Activated T-helper 1 cell treated with anti-CD3 and anti-CD28 coated beads, Interleukin-12 subunit alpha, Interleukin-12 subunit beta, Interleukin-2, Interleukin-4 antibody, amounts not matched to agents 30 ng/mL and 10 ng/mL and 1 ng/mL, durations not matched to agents 14 hours and 24 hours and 36 hours (primary cell): ENCODE results near the gene HYAL2. TPM values are rescaled to one million over a fixed set of nuclear protein-coding genes. Genes with fewer than 3 reads are reported as not detected.

Experiments
- DNase-seq: peaks from one replicate; pipeline ENCODE4 v3.0.0; 2021; ENCODE audit warnings: low spot score
- H3K27ac Mint-ChIP-seq: one replicate; pipeline ENCODE4 v1.8.0; 2021; ENCODE audit warnings: mild to moderate bottlenecking, mixed read lengths
- H3K27me3 Mint-ChIP-seq: one replicate; pipeline ENCODE4 v1.8.0; 2022; ENCODE audit warnings: mild to moderate bottlenecking, moderate library complexity, mixed read lengths; ENCODE audit not compliant: insufficient read depth
- H3K36me3 Mint-ChIP-seq: one replicate; pipeline ENCODE4 v1.8.0; 2021; ENCODE audit warnings: low read depth, mixed read lengths
- H3K4me1 Mint-ChIP-seq: one replicate; pipeline ENCODE4 v1.8.0; 2021; ENCODE audit warnings: low read depth, mixed read lengths
- H3K4me3 Mint-ChIP-seq: one replicate; pipeline ENCODE4 v1.8.0; 2021; ENCODE audit warnings: mild to moderate bottlenecking, moderate library complexity, mixed read lengths
- H3K9me3 Mint-ChIP-seq: one replicate; pipeline ENCODE4 v1.8.0; 2021; ENCODE audit warnings: mixed read lengths
- intact Hi-C: fragments of 100-400 bp; cut with micrococcal nuclease; formaldehyde crosslinking; loops from one replicate; pipeline ENCODE4 v1.15.1; 2024
- total RNA-seq: library from RNA; stranded (reverse); gene quantifications from 2 replicates; pipeline ENCODE4 v1.2.3, GENCODE V29; 2022

Gene HYAL2
- total RNA-seq, 1 donor from 2014 or later: 15.5 TPM

GRCh38 chr3:50296721-50297383, 25.7 kb downstream of the HYAL2 start:
- peaks cover 23% of the 10 kb centered on the region for H3K4me1 Mint-ChIP-seq
- no peak for DNase-seq
- intact Hi-C loops: loop anchor here (5.0 kb wide), 1 partner anchor 625 kb away; the partner anchor contains the start of gene APEH
- H3K9me3 Mint-ChIP-seq: no peaks in the 10 kb centered on the region
- no peak overlapping the region for H3K27ac Mint-ChIP-seq
- H3K4me3 Mint-ChIP-seq: peak overlapping the region; percentile 53
- H3K27me3 Mint-ChIP-seq: no peaks in the 10 kb centered on the region
- no peaks in the 10 kb centered on the region for H3K36me3 Mint-ChIP-seq

- Mint-ChIP-seq H3K4me3 (no peak overlapping the region), H3K4me1 (peaks cover 29% of the 10 kb centered on the region), H3K27me3 (no peaks in the 10 kb centered on the region), H3K36me3 (peaks cover 4% of the 10 kb centered on the region), H3K27ac (peak overlapping the region; percentile 5), H3K9me3 (no peaks in the 10 kb centered on the region)
- intact Hi-C loops: loop anchor here (5.0 kb wide), 1 partner anchor 623 kb away; the partner anchor contains the start of gene APEH
- DNase-seq: no peak
Measured at GRCh38 chr3:50295553-50296431, 26.8 kb downstream of the HYAL2 start.

GRCh38 chr3:50294492-50295403, 27.8 kb downstream of the HYAL2 start:
- Mint-ChIP-seq H3K9me3 (no peaks in the 10 kb centered on the region), H3K36me3 (peaks cover 8% of the 10 kb centered on the region), H3K27ac (no peak overlapping the region), H3K27me3 (no peaks in the 10 kb centered on the region), H3K4me1 (peaks cover 20% of the 10 kb centered on the region), H3K4me3 (no peak overlapping the region)
- no peak for DNase-seq
- intact Hi-C loops: loop anchor here (5.0 kb wide), 1 partner anchor 622 kb away; the partner anchor contains the start of gene APEH

- Mint-ChIP-seq H3K27me3 (no peaks in the 10 kb centered on the region), H3K27ac (no peak overlapping the region), H3K4me3 (no peak overlapping the region), H3K36me3 (peaks cover 8% of the 10 kb centered on the region), H3K4me1 (peaks cover 19% of the 10 kb centered on the region), H3K9me3 (no peaks in the 10 kb centered on the region)
- intact Hi-C loops: no loop called here
- DNase-seq: no peak
Measured at GRCh38 chr3:50294089-50294488, 28.5 kb downstream of the HYAL2 start.

- peaks cover 18% of the 10 kb centered on the region for H3K4me1 Mint-ChIP-seq
- no peaks in the 10 kb centered on the region for H3K9me3 Mint-ChIP-seq
- H3K4me3 Mint-ChIP-seq: peak overlapping the region; percentile 96
- H3K27ac Mint-ChIP-seq: peak overlapping the region; percentile 83
- intact Hi-C loops: loop anchor here (2.0 kb wide), 2 partner anchors 32 to 822 kb away; partner anchors contain the start of gene DAG1
- H3K27me3 Mint-ChIP-seq: no peaks in the 10 kb centered on the region
- H3K36me3 Mint-ChIP-seq: peaks cover 13% of the 10 kb centered on the region
- no peak for DNase-seq
Measured at GRCh38 chr3:50293079-50293801, 29.3 kb downstream of the HYAL2 start.

- H3K27ac Mint-ChIP-seq: peak within 1 kb of the TSS; percentile 83
- peak; percentile 95 for DNase-seq
- no peaks in the 10 kb centered on the region for H3K9me3 Mint-ChIP-seq
- H3K4me1 Mint-ChIP-seq: peaks cover 14% of the 10 kb centered on the region
- peak within 1 kb of the TSS; percentile 96 for H3K4me3 Mint-ChIP-seq
- intact Hi-C loops: loop anchor here (1.0 to 2.0 kb wide), 11 partner anchors 29 to 822 kb away; partner anchors contain the start of genes DAG1, HEMK1, MON1A and TMEM115
- H3K27me3 Mint-ChIP-seq: no peaks in the 10 kb centered on the region
- peaks cover 14% of the 10 kb centered on the region for H3K36me3 Mint-ChIP-seq
Measured at GRCh38 chr3:50292159-50293078, 30.1 kb downstream of the HYAL2 start, which contains the start of gene IFRD2. IFRD2 (minus strand) TSS chr3:50292429; CDS start chr3:50292274, 155 bp downstream.

- Mint-ChIP-seq H3K4me1 (peaks cover 14% of the 10 kb centered on the region), H3K36me3 (peaks cover 15% of the 10 kb centered on the region), H3K4me3 (peak overlapping the region; percentile 63), H3K27me3 (no peaks in the 10 kb centered on the region), H3K9me3 (no peaks in the 10 kb centered on the region), H3K27ac (no peak overlapping the region)
- intact Hi-C loops: no loop called here
- no peak for DNase-seq
Measured at GRCh38 chr3:50290161-50290641, 32.3 kb downstream of the HYAL2 start.

GRCh38 chr3:50289130-50289529, 33.4 kb downstream of the HYAL2 start:
- no peak for DNase-seq
- H3K9me3 Mint-ChIP-seq: no peaks in the 10 kb centered on the region
- H3K4me3 Mint-ChIP-seq: peak overlapping the region; percentile 63
- intact Hi-C loops: no loop called here
- no peaks in the 10 kb centered on the region for H3K27me3 Mint-ChIP-seq
- no peak overlapping the region for H3K27ac Mint-ChIP-seq
- peaks cover 15% of the 10 kb centered on the region for H3K36me3 Mint-ChIP-seq
- peaks cover 14% of the 10 kb centered on the region for H3K4me1 Mint-ChIP-seq

GRCh38 chr3:50288387-50289007, 34.0 kb downstream of the HYAL2 start:
- intact Hi-C loops: no loop called here
- Mint-ChIP-seq H3K4me1 (peaks cover 14% of the 10 kb centered on the region), H3K27me3 (no peaks in the 10 kb centered on the region), H3K9me3 (no peaks in the 10 kb centered on the region), H3K27ac (no peak overlapping the region), H3K4me3 (no peak overlapping the region), H3K36me3 (peaks cover 15% of the 10 kb centered on the region)
- DNase-seq: no peak

- H3K27me3 Mint-ChIP-seq: no peaks in the 10 kb centered on the region
- H3K4me3 Mint-ChIP-seq: no peak overlapping the region
- no peak overlapping the region for H3K27ac Mint-ChIP-seq
- intact Hi-C loops: no loop called here
- peaks cover 15% of the 10 kb centered on the region for H3K36me3 Mint-ChIP-seq
- peaks cover 6% of the 10 kb centered on the region for H3K4me1 Mint-ChIP-seq
- no peak for DNase-seq
- H3K9me3 Mint-ChIP-seq: no peaks in the 10 kb centered on the region
Measured at GRCh38 chr3:50287262-50287661, 35.3 kb downstream of the HYAL2 start.
